ENCODE measurements around the gene SPIN1.

- TF ChIP-seq POLR2AphosphoS5 (IDR thresholded peaks at IDR 0.05; ENCODE audit: low read depth, low read length): no peak
- TF ChIP-seq POLR2A (IDR thresholded peaks at IDR 0.05; ENCODE audit: low read depth, low read length): no peak
These were observed 73.9 kb downstream of the SPIN1 start for GRCh38 chr9:88462191-88462590.
